DND-41 (cell line): ENCODE data around the gene DHRS3.

Source experiments
- ATAC-seq: fragments of 200-7000 bp; cut with Tn5 transposase; 3 replicates; pipeline ENCODE4 v1.9.1; 2021; ENCODE audit warnings: low read depth; ENCODE audit not compliant: insufficient read depth
- DNase-seq: peaks from one replicate; pipeline ENCODE4 v3.0.0-alpha.2; 2020
- H2AFZ ChIP-seq: 2 replicates; pipeline ENCODE4 v1.6.0; 2012; ENCODE audit warnings: low read depth, low read length
- H3K27ac ChIP-seq: 2 replicates; pipeline ENCODE4 v1.5.1; 2012; ENCODE audit warnings: low read length, inconsistent platforms
- H3K27me3 ChIP-seq: fragments of 200-600 bp; sonication (generic); 2 replicates; pipeline ENCODE4 v1.6.0; 2012; ENCODE audit warnings: low read length, mild to moderate bottlenecking, inconsistent platforms; ENCODE audit not compliant: insufficient read depth, poor library complexity
- H3K36me3 ChIP-seq: 2 replicates; pipeline ENCODE4 v1.5.1; 2012; ENCODE audit warnings: low read length, inconsistent platforms; ENCODE audit not compliant: insufficient read depth
- H3K4me1 ChIP-seq: 2 replicates; pipeline ENCODE4 v1.5.1; 2012; ENCODE audit warnings: mild to moderate bottlenecking, low read length; ENCODE audit not compliant: insufficient read depth
- H3K4me2 ChIP-seq: 2 replicates; pipeline ENCODE4 v1.6.0; 2012; ENCODE audit warnings: mild to moderate bottlenecking, moderate library complexity, low read length, inconsistent platforms; ENCODE audit not compliant: insufficient read depth
- H3K4me3 ChIP-seq, 2 experiments: fragments of 200-600 bp in 1 of 2; shearing (Covaris generic) in 1 of 2; 2 replicates each; pipeline ENCODE4 v1.5.1; 2012 to 2016; ENCODE audit warnings: inconsistent platforms in 2 of 2, low read length in 2 of 2, mild to moderate bottlenecking in 2 of 2, low read depth in 1 of 2, moderate library complexity in 1 of 2
- H3K79me2 ChIP-seq: 2 replicates; pipeline ENCODE4 v1.6.0; 2012; ENCODE audit warnings: low read length, inconsistent platforms; ENCODE audit not compliant: insufficient read depth
- H3K9ac ChIP-seq: 2 replicates; pipeline ENCODE4 v1.6.0; 2012; ENCODE audit warnings: low read depth, mild to moderate bottlenecking, inconsistent platforms, low read length, moderate library complexity
- H3K9me3 ChIP-seq: 2 replicates; pipeline ENCODE4 v1.5.1; 2012; ENCODE audit warnings: low read length, moderate library complexity, mild to moderate bottlenecking, inconsistent platforms; ENCODE audit not compliant: insufficient read depth, severe bottlenecking
- H4K20me1 ChIP-seq: 2 replicates; pipeline ENCODE4 v1.6.0; 2012; ENCODE audit warnings: low read length; ENCODE audit not compliant: insufficient read depth
- CTCF ChIP-seq: IDR thresholded peaks from 2 replicates; pipeline ENCODE4 v1.5.1; 2012; ENCODE audit warnings: borderline replicate concordance, low read length, moderate library complexity, mild to moderate bottlenecking; ENCODE audit not compliant: poor library complexity, severe bottlenecking; ENCODE audit errors: extremely low read depth
- EZH2 ChIP-seq: IDR thresholded peaks from 3 replicates; pipeline ENCODE4 v1.6.1; 2012; ENCODE audit warnings: borderline replicate concordance, low read depth, mild to moderate bottlenecking, moderate library complexity, low read length, inconsistent platforms; ENCODE audit not compliant: severe bottlenecking

The DHRS3 gene

DNA sequence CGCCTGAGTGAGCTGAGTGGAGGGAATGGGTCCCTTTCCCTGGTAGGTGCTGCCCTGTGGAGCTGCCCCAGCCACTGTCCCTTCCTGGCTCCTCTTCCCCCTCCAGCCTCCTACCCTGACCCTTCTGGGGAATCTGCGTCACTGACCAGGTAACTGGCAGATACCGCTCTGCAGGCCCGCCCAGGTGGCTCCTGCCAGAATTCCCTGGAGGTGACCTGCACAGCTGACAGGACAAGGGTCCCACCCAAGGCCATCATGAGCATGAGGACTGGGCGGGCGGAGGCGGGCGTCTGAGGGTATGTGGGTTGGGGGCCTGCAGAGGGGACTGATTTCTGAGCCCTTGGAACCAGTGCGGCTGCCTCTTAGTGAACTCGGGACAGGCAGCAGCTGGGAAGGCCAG lies 32.5 kb downstream of the DHRS3 start:
- no peak overlapping the region for H2AFZ ChIP-seq
- no peak overlapping the region for H3K4me2 ChIP-seq
- H4K20me1 ChIP-seq, result peaks cover 13% of the 10 kb centered on the region
- H3K79me2 ChIP-seq, result peaks cover 42% of the 10 kb centered on the region
- H3K4me1 ChIP-seq, result no peaks in the 10 kb centered on the region
- peaks cover 29% of the 10 kb centered on the region for H3K36me3 ChIP-seq
- no peak overlapping the region for H3K9ac ChIP-seq
- no peak for ATAC-seq
- no peaks in the 10 kb centered on the region for H3K9me3 ChIP-seq
- no peak overlapping the region for H3K27ac ChIP-seq
- H3K27me3 ChIP-seq, result no peaks in the 10 kb centered on the region
- no peak overlapping the region for H3K4me3 ChIP-seq
- DNase-seq, result no peak
- no peak for TF ChIP-seq EZH2
- TF ChIP-seq CTCF, result no peak

GRCh38 chr1:12584900-12585525 lies 33.0 kb downstream of the DHRS3 start:
- no peak for ATAC-seq
- no peaks in the 10 kb centered on the region for H3K27me3 ChIP-seq
- H3K79me2 ChIP-seq, result peaks cover 40% of the 10 kb centered on the region
- peaks cover 33% of the 10 kb centered on the region for H3K36me3 ChIP-seq
- no peak overlapping the region for H3K4me3 ChIP-seq
- H3K9me3 ChIP-seq, result no peaks in the 10 kb centered on the region
- H3K4me1 ChIP-seq, result no peaks in the 10 kb centered on the region
- H3K9ac ChIP-seq, result no peak overlapping the region
- H4K20me1 ChIP-seq, result peaks cover 13% of the 10 kb centered on the region
- DNase-seq, result no peak
- TF ChIP-seq EZH2, result no peak
- no peak for TF ChIP-seq CTCF
- H3K4me2 ChIP-seq, result no peak overlapping the region
- 0 out of 2 replicates have a peak overlapping the region, but pooled peaks have one; percentile 30 for H3K27ac ChIP-seq
- no peak overlapping the region for H2AFZ ChIP-seq

DNA sequence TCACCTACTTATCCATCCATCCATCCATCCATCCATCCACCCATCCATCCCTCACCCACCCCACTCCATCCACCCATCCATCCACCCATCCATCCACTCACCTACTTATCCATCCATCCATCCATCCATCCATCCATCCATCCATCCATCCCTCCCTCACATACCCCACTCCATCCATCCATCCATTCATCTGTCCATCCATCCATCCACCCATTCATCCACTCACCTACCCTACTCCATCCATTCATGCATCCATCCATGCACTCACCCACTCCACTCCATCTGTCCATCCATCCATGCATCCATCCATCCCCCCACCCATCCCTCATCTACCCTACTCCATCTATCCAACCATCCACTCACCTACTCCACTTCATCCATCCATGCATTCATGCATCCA lies 34.5 kb downstream of the DHRS3 start:
- Histone ChIP-seq H3K4me2 (no peak overlapping the region), H3K4me1 (no peaks in the 10 kb centered on the region), H3K4me3 (no peak overlapping the region), H3K27ac (no peak overlapping the region), H3K79me2 (peaks cover 32% of the 10 kb centered on the region), H4K20me1 (peaks cover 7% of the 10 kb centered on the region), H2AFZ (no peak overlapping the region), H3K9ac (no peak overlapping the region), H3K36me3 (peaks cover 45% of the 10 kb centered on the region), H3K9me3 (no peaks in the 10 kb centered on the region), H3K27me3 (no peaks in the 10 kb centered on the region)
- no peak for TF ChIP-seq CTCF
- no peak for TF ChIP-seq EZH2
- DNase-seq, result no peak
- no peak for ATAC-seq

GRCh38 chr1:12582649-12583048 lies 35.4 kb downstream of the DHRS3 start:
- no peaks in the 10 kb centered on the region for H3K4me1 ChIP-seq
- no peak for DNase-seq
- ATAC-seq, result no peak
- no peak overlapping the region for H3K27ac ChIP-seq
- H4K20me1 ChIP-seq, result peaks cover 7% of the 10 kb centered on the region; the same call in 1 of the 2 replicates
- peaks cover 48% of the 10 kb centered on the region for H3K36me3 ChIP-seq
- no peak overlapping the region for H3K4me3 ChIP-seq
- no peak overlapping the region for H2AFZ ChIP-seq
- H3K79me2 ChIP-seq, result peaks cover 23% of the 10 kb centered on the region
- TF ChIP-seq EZH2, result no peak
- no peak for TF ChIP-seq CTCF
- no peak overlapping the region for H3K9ac ChIP-seq
- no peaks in the 10 kb centered on the region for H3K9me3 ChIP-seq
- no peaks in the 10 kb centered on the region for H3K27me3 ChIP-seq
- no peak overlapping the region for H3K4me2 ChIP-seq
